ENCODE measurements around the gene CCNL2.

- TF ChIP-seq PBX3 (CRISPR knock-in tag; IDR thresholded peaks at IDR 0.05): no peak
- no peak for TF ChIP-seq CTCF (tag by site-specific recombination; IDR thresholded peaks at IDR 0.05)
- no peak for TF ChIP-seq ZNF660 (tag by site-specific recombination; IDR thresholded peaks at IDR 0.05)
- TF ChIP-seq ATF2 (tag by site-specific recombination; IDR thresholded peaks at IDR 0.05; ENCODE audit: low read depth): no peak
- TF ChIP-seq PRDM10 (tag by site-specific recombination; IDR thresholded peaks at IDR 0.05): no peak
- no peak for TF ChIP-seq ZNF19 (tag by site-specific recombination; IDR thresholded peaks at IDR 0.05; ENCODE audit: low read depth)
- TF ChIP-seq ZSCAN30 (tag by site-specific recombination; IDR thresholded peaks at IDR 0.05): no peak
- TF ChIP-seq TCF7L2 (IDR thresholded peaks at IDR 0.05; ENCODE audit: borderline replicate concordance, low read depth, low read length): no peak
- TF ChIP-seq ELK4 (IDR thresholded peaks at IDR 0.05; ENCODE audit: borderline replicate concordance, low read depth, low read length): no peak
- no peak for TF ChIP-seq REST (tag by site-specific recombination; IDR thresholded peaks at IDR 0.05)
- no peak for TF ChIP-seq ZNF843 (tag by site-specific recombination; IDR thresholded peaks at IDR 0.05)
Observed at GRCh38 chr1:1385931-1386330, 13.2 kb downstream of the CCNL2 start.
